ENCODE measurements around the gene STH. TPM values are rescaled to one million over a fixed set of nuclear protein-coding genes. Genes with fewer than 3 reads are reported as not detected.

STH gene
- total and polyA plus RNA-seq, 12 donors: not detected

GRCh38 chr17:45961206-45961605, 37.8 kb upstream of the STH start:
- TF ChIP-seq CTCF (IDR thresholded peaks at IDR 0.05): no peak
- no peak for TF ChIP-seq POLR2A (IDR thresholded peaks at IDR 0.05)
- H3K4me1 ChIP-seq (replicated peaks in 1 of 2): no peaks in the 10 kb centered on the region
- 75 to 83% (median 80%) methylated on average over 6 of the region's 6 CpGs for WGBS, 4 donors
- H3K36me3 ChIP-seq (replicated peaks in 1 of 2): no peaks in the 10 kb centered on the region
- no peaks in the 10 kb centered on the region for H3K9me3 ChIP-seq (replicated peaks in 1 of 3)
- no peaks in the 10 kb centered on the region for H3K27me3 ChIP-seq
- no peak for DNase-seq
- intact Hi-C loops (cut with DNase I): no loop called here
- no peak overlapping the region for H3K4me3 ChIP-seq
- H3K27ac ChIP-seq: no peak overlapping the region

- H3K27me3 ChIP-seq: no peaks in the 10 kb centered on the region
- WGBS, 4 donors: 90 to 97% (median 94%) methylated on average over 12 of the region's 12 CpGs
- H3K36me3 ChIP-seq (replicated peaks in 1 of 2): no peaks in the 10 kb centered on the region
- intact Hi-C loops (cut with DNase I): no loop called here
- TF ChIP-seq CTCF (IDR thresholded peaks at IDR 0.05): no peak
- no peak for TF ChIP-seq POLR2A (IDR thresholded peaks at IDR 0.05)
- no peak for DNase-seq
- H3K4me3 ChIP-seq: no peak overlapping the region
- no peaks in the 10 kb centered on the region for H3K4me1 ChIP-seq (replicated peaks in 1 of 2)
- no peaks in the 10 kb centered on the region for H3K9me3 ChIP-seq (replicated peaks in 1 of 3)
- no peak overlapping the region for H3K27ac ChIP-seq
These were observed 36.7 kb upstream of the STH start for GRCh38 chr17:45962221-45962972.

GRCh38 chr17:45963283-45963682, 35.8 kb upstream of the STH start:
- Histone ChIP-seq H3K9me3 (replicated peaks in 1 of 3) (no peaks in the 10 kb centered on the region), H3K27me3 (no peaks in the 10 kb centered on the region), H3K4me3 (no peak overlapping the region), H3K27ac (no peak overlapping the region), H3K36me3 (replicated peaks in 1 of 2) (no peaks in the 10 kb centered on the region), H3K4me1 (replicated peaks in 1 of 2) (no peaks in the 10 kb centered on the region)
- DNase-seq: no peak
- intact Hi-C loops (cut with DNase I): no loop called here
- TF ChIP-seq POLR2A (IDR thresholded peaks at IDR 0.05): no peak
- TF ChIP-seq CTCF (IDR thresholded peaks at IDR 0.05): no peak
- 89 to 94% (median 90%) methylated on average over 4 to 5 of the region's 5 CpGs for WGBS, 4 donors

- H3K4me3 ChIP-seq: no peak overlapping the region
- intact Hi-C loops (cut with DNase I): no loop called here
- H3K36me3 ChIP-seq (replicated peaks in 1 of 2): no peaks in the 10 kb centered on the region
- H3K27me3 ChIP-seq: no peaks in the 10 kb centered on the region
- no peaks in the 10 kb centered on the region for H3K4me1 ChIP-seq (replicated peaks in 1 of 2)
- H3K27ac ChIP-seq: no peak overlapping the region
- H3K9me3 ChIP-seq (replicated peaks in 1 of 3): no peaks in the 10 kb centered on the region
- no peak for DNase-seq
- no peak for TF ChIP-seq POLR2A (IDR thresholded peaks at IDR 0.05)
- TF ChIP-seq CTCF (IDR thresholded peaks at IDR 0.05): no peak
- whole genome bisulfite sequencing, 4 donors: 72 to 84% (median 78%) methylated on average over 4 to 5 of the region's 5 CpGs
These were observed 35.2 kb upstream of the STH start for GRCh38 chr17:45963889-45964288.

All from adrenal gland (tissue), 12 donors.